CD14-positive monocyte (primary cell): ENCODE measurements around the gene ECHDC1. TPM values are rescaled to one million over a fixed set of nuclear protein-coding genes. Genes with fewer than 3 reads are reported as not detected.

Source experiments
- DNase-seq, 3 donors: peaks; one replicate each; pipeline ENCODE4 v3.0.0-alpha.2; 2011 to 2022
- H2AFZ ChIP-seq: 2 replicates; pipeline ENCODE4 v1.6.0; 2012; ENCODE audit warnings: mild to moderate bottlenecking, low read depth, low read length, inconsistent platforms; ENCODE audit not compliant: insufficient read depth, poor library complexity, severe bottlenecking
- H3K27ac ChIP-seq, 2 donors: 1 replicate in 1 of 2; 2 replicates in 1 of 2; pipeline ENCODE4 v1.5.1; 2012 to 2013; ENCODE audit warnings: low read length in 2 of 2, control low read depth in 1 of 2, inconsistent platforms in 1 of 2, low read depth in 1 of 2, mild to moderate bottlenecking in 1 of 2
- H3K27me3 ChIP-seq, 2 donors: one replicate each; pipeline versions ENCODE4 v1.6.0 to v1.6.1; 2011 to 2013; ENCODE audit warnings: low read length in 2 of 2; ENCODE audit not compliant: control insufficient read depth in 2 of 2, insufficient read depth in 2 of 2
- H3K36me3 ChIP-seq, 2 donors: replicated peaks in 1 of 2; 1 replicate in 1 of 2; 2 replicates in 1 of 2; pipeline versions ENCODE4 v1.5.1 to v1.6.1; 2012 to 2013; ENCODE audit warnings: low read length in 2 of 2, control low read depth in 1 of 2, inconsistent platforms in 1 of 2, mild to moderate bottlenecking in 1 of 2; ENCODE audit not compliant: insufficient read depth in 2 of 2, control insufficient read depth in 1 of 2
- H3K4me1 ChIP-seq, 2 donors: 1 replicate in 1 of 2; 2 replicates in 1 of 2; pipeline versions ENCODE4 v1.5.1 to v1.6.1; 2012 to 2013; ENCODE audit warnings: low read length in 2 of 2, control low read depth in 1 of 2, inconsistent platforms in 1 of 2, mild to moderate bottlenecking in 1 of 2, moderate library complexity in 1 of 2; ENCODE audit not compliant: insufficient read depth in 2 of 2, control insufficient read depth in 1 of 2
- H3K4me2 ChIP-seq: replicated peaks from 2 replicates; pipeline ENCODE3; 2012; ENCODE audit warnings: low read length, moderate library complexity, mild to moderate bottlenecking; ENCODE audit not compliant: poor library complexity, severe bottlenecking; ENCODE audit errors: extremely low read depth
- H3K4me3 ChIP-seq, 3 experiments: fragments of 200-600 bp in 1 of 3; sonication (generic) in 1 of 3; replicated peaks in 1 of 3; 1 replicate in 2 of 3; 2 replicates in 1 of 3; pipeline ENCODE4 v1.5.1; 2011 to 2013; ENCODE audit warnings: low read length in 3 of 3, mild to moderate bottlenecking in 3 of 3, control low read depth in 2 of 3, low read depth in 2 of 3, inconsistent platforms in 1 of 3, moderate library complexity in 1 of 3
- H3K79me2 ChIP-seq: 2 replicates; pipeline ENCODE4 v1.6.0; 2012; ENCODE audit warnings: mild to moderate bottlenecking, control low read depth, inconsistent platforms, low read length, moderate library complexity; ENCODE audit not compliant: insufficient read depth
- H3K9ac ChIP-seq: 2 replicates; pipeline ENCODE4 v1.6.0; 2017; ENCODE audit warnings: low read length, mild to moderate bottlenecking; ENCODE audit not compliant: insufficient read depth, poor library complexity, severe bottlenecking
- H3K9me3 ChIP-seq, 2 donors: replicated peaks in 1 of 2; 1 replicate in 1 of 2; 2 replicates in 1 of 2; pipeline versions ENCODE4 v1.5.1 to v1.6.1; 2012 to 2013; ENCODE audit warnings: low read length in 2 of 2, control low read depth in 1 of 2; ENCODE audit not compliant: control insufficient read depth in 1 of 2, insufficient read depth in 1 of 2
- H4K20me1 ChIP-seq: 2 replicates; pipeline ENCODE4 v1.6.0; 2012; ENCODE audit warnings: mild to moderate bottlenecking, low read length, control low read depth, moderate library complexity; ENCODE audit not compliant: insufficient read depth
- H3K27ac Mint-ChIP-seq, 7 donors: one replicate each; pipeline ENCODE4 v1.8.0; 2020; ENCODE audit warnings: mild to moderate bottlenecking in 7 of 7, mixed read lengths in 7 of 7, moderate library complexity in 6 of 7, inconsistent platforms in 2 of 7
- H3K27me3 Mint-ChIP-seq, 3 donors: one replicate each; pipeline ENCODE4 v1.8.0; 2021 to 2022; ENCODE audit warnings: low read depth in 3 of 3, mild to moderate bottlenecking in 3 of 3, mixed read lengths in 3 of 3, moderate library complexity in 3 of 3, inconsistent platforms in 1 of 3
- H3K36me3 Mint-ChIP-seq, 2 donors: one replicate each; pipeline ENCODE4 v1.8.0; 2020; ENCODE audit warnings: mixed read lengths in 2 of 2, inconsistent platforms in 1 of 2, mild to moderate bottlenecking in 1 of 2
- H3K4me1 Mint-ChIP-seq: one replicate; pipeline ENCODE4 v1.8.0; 2020; ENCODE audit warnings: mild to moderate bottlenecking, mixed read lengths
- H3K4me3 Mint-ChIP-seq, 2 donors: one replicate each; pipeline ENCODE4 v1.8.0; 2020; ENCODE audit warnings: mild to moderate bottlenecking in 2 of 2, mixed read lengths in 2 of 2, moderate library complexity in 1 of 2
- H3K9me3 Mint-ChIP-seq, 7 donors: one replicate each; pipeline ENCODE4 v1.8.0; 2020 to 2022; ENCODE audit warnings: mixed read lengths in 7 of 7, mild to moderate bottlenecking in 6 of 7, moderate library complexity in 6 of 7, inconsistent platforms in 2 of 7
- WGBS: methylation state at CpG from one replicate; pipeline ENCODE4 v1.1.5; 2013; ENCODE audit warnings: missing lambda C conversion rate; ENCODE audit not compliant: insufficient coverage; 5-methylcytosine and 5-hydroxymethylcytosine counted together
- intact Hi-C, 2 donors: fragments of 100-400 bp; cut with micrococcal nuclease; formaldehyde crosslinking; loops; one replicate each; pipeline versions ENCODE4 v1.15.0 to v1.15.1; 2023
- polyA plus RNA-seq, 3 donors: library from polyadenylated mRNA; depleted of rRNA in 1 of 3; unstranded in 2 of 3; stranded (reverse) in 1 of 3; fragments of 300-500 nt in 2 of 3; fragments of >200 nt in 1 of 3; fragmentation: Illumina TruSeq in 2 of 3; gene quantifications; 1 replicate in 2 of 3; 2 replicates in 1 of 3; pipeline ENCODE4 v1.2.3, GENCODE V29; 2012 to 2021
- TF ChIP-seq, protein P1 (sequence below): fragments of 200-600 bp; IDR thresholded peaks from one replicate; pipeline ENCODE4 v1.8.0; 2022; ENCODE audit warnings: antibody characterized with exemption, mild to moderate bottlenecking

ECHDC1 gene
- polyA plus RNA-seq, 3 donors = 36.4 to 104 (median 102) TPM

DNA sequence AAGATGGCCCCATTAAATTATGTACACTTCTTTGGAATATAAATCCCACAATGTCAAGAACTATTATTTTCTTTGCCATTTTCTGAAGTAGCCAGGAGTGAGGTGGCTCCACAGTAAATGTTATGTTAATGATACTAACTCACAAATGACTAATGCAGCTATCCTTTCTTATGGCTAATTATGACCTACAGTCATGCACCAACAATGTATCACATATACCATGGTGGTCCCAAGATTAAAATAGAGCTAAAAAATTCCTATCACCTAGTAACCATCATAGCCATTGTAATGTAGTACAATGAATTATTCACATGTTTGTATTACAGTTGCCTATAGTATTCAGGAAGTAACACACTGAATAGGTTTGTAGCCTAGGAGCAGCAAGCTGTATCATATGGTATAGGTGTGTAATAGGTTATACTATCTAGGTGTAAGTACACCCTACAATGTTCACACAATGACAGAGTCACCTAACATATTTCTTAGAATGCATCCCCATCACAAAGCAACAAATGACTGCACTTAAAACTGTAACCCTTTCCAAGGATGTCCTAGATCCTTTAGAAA lies 15.3 kb downstream of the ECHDC1 start:
- Histone ChIP-seq H3K9me3 (no peaks in the 10 kb centered on the region), H3K36me3 (peaks cover 56 to 67% of the 10 kb centered on the region in 2 donors), H3K9ac (no peak overlapping the region), H3K27ac (no peak overlapping the region), H4K20me1 (peaks cover 18% of the 10 kb centered on the region), H3K4me2 (no peak overlapping the region), H3K4me3 (no peak overlapping the region), H2AFZ (no peak overlapping the region), H3K27me3 (no peaks in the 10 kb centered on the region), H3K4me1 (peaks cover 19 to 22% of the 10 kb centered on the region in 2 donors), H3K79me2 (peaks cover 63% of the 10 kb centered on the region)
- Mint-ChIP-seq H3K36me3 (peaks cover 34 to 48% of the 10 kb centered on the region in 2 donors), H3K4me3 (no peak overlapping the region), H3K9me3 (peaks cover 0 to 2% (median 0%) of the 10 kb centered on the region in 7 donors), H3K27me3 (no peaks in the 10 kb centered on the region), H3K27ac (no peak overlapping the region), H3K4me1 (peaks cover 33% of the 10 kb centered on the region)
- intact Hi-C loops = no loop called here
- TF ChIP-seq, protein P1, sequence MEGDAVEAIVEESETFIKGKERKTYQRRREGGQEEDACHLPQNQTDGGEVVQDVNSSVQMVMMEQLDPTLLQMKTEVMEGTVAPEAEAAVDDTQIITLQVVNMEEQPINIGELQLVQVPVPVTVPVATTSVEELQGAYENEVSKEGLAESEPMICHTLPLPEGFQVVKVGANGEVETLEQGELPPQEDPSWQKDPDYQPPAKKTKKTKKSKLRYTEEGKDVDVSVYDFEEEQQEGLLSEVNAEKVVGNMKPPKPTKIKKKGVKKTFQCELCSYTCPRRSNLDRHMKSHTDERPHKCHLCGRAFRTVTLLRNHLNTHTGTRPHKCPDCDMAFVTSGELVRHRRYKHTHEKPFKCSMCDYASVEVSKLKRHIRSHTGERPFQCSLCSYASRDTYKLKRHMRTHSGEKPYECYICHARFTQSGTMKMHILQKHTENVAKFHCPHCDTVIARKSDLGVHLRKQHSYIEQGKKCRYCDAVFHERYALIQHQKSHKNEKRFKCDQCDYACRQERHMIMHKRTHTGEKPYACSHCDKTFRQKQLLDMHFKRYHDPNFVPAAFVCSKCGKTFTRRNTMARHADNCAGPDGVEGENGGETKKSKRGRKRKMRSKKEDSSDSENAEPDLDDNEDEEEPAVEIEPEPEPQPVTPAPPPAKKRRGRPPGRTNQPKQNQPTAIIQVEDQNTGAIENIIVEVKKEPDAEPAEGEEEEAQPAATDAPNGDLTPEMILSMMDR = no peak
- no peak for DNase-seq

DNA sequence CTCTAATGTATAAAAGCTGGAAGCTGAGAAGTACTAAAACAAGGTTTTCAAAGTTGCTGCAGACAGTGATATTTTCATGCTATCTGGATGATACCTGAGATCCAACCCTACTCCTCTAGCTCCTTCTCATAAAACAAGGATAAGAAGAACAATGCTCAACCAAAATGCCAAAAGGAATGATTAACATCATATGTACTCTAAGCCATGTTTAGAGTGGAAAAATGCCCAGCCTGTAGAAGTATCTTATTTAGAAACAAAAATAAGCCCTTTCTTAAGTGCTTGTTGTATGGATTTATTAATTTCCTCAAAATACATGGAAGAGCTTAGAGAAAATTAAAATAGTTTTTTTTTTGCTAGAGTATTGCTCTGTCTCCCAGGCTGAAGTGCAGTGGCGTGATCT lies 23.7 kb downstream of the ECHDC1 start:
- H3K4me2 ChIP-seq = no peak overlapping the region
- Mint-ChIP-seq H3K27me3 (no peaks in the 10 kb centered on the region), H3K4me1 (peaks cover 22% of the 10 kb centered on the region), H3K9me3 (no peaks in the 10 kb centered on the region), H3K36me3 (peaks cover 40 to 50% of the 10 kb centered on the region in 2 donors), H3K4me3 (no peak overlapping the region), H3K27ac (peak overlapping the region in 4 of 7 donors; percentile 0 to 71 (median 69))
- no peak overlapping the region for H3K9ac ChIP-seq
- no CpG with 5 or more reads among the region's 1 CpG for WGBS
- peaks cover 36 to 68% of the 10 kb centered on the region in 2 donors for H3K36me3 ChIP-seq
- intact Hi-C loops = no loop called here
- H3K4me3 ChIP-seq = no peak overlapping the region
- no peaks in the 10 kb centered on the region for H3K27me3 ChIP-seq
- no peak for DNase-seq
- H4K20me1 ChIP-seq = no peaks in the 10 kb centered on the region
- peaks cover 25% of the 10 kb centered on the region for H3K79me2 ChIP-seq
- peak overlapping the region in 1 of 2 donors; percentile 54 for H3K27ac ChIP-seq
- TF ChIP-seq, protein P1 = no peak
- H3K4me1 ChIP-seq = peaks cover 15% of the 10 kb centered on the region in 2 donors
- H3K9me3 ChIP-seq = no peaks in the 10 kb centered on the region
- H2AFZ ChIP-seq = no peak overlapping the region
